ENCODE data around the gene DLG1. TPM values are rescaled to one million over a fixed set of nuclear protein-coding genes. Genes with fewer than 3 reads are reported as not detected.

The DLG1 gene
- total and polyA plus RNA-seq, 2 experiments from 2014 or later, result 27.6 to 98.0 TPM

GRCh38 chr3:197292648-197293047, 5.8 kb downstream of the DLG1 start:
- no peak overlapping the region for H3K27ac Mint-ChIP-seq
- peaks cover 20% of the 10 kb centered on the region; the same call in 1 of the 2 replicates for H4K20me1 ChIP-seq (replicated peaks; ENCODE audit: insufficient read depth)
- H3K27ac ChIP-seq (ENCODE audit: low read depth), result no peak overlapping the region
- H3K27me3 Mint-ChIP-seq (ENCODE audit: insufficient read depth, low read depth, poor library complexity), result no peaks in the 10 kb centered on the region
- no peaks in the 10 kb centered on the region for H3K9me2 ChIP-seq (ENCODE audit: insufficient read depth)
- H3K9me3 Mint-ChIP-seq, result no peaks in the 10 kb centered on the region
- no peak for DNase-seq (ENCODE audit: low spot score)
- no peaks in the 10 kb centered on the region for H3K27me3 ChIP-seq (ENCODE audit: insufficient read depth)
- H3K4me1 Mint-ChIP-seq, result peaks cover 5% of the 10 kb centered on the region; the same call in 2 of the 3 replicates
- no peak overlapping the region for H3K4me2 ChIP-seq
- ATAC-seq, result no peak
- H3K4me3 ChIP-seq, result no peak overlapping the region
- peaks cover 5% of the 10 kb centered on the region; the same call in 1 of the 2 replicates for H3K4me1 ChIP-seq (ENCODE audit: insufficient read depth)
- H3K36me3 Mint-ChIP-seq (ENCODE audit: low read depth), result peaks cover 51% of the 10 kb centered on the region
- H3K36me3 ChIP-seq (ENCODE audit: insufficient read depth), result peaks cover 19% of the 10 kb centered on the region; the same call in 1 of the 2 replicates
- no peak overlapping the region for H3K4me3 Mint-ChIP-seq
- no peak for TF ChIP-seq ZNF114 (CRISPR knock-in tag; IDR thresholded peaks at IDR 0.05)
- TF ChIP-seq REST (IDR thresholded peaks at IDR 0.05; ENCODE audit: unreplicated experiment), result no peak
- TF ChIP-seq CREB1 (CRISPR knock-in tag; IDR thresholded peaks at IDR 0.05; ENCODE audit: low read depth), result no peak
- H3F3A ChIP-seq (replicated peaks; ENCODE audit: low read depth), result no peaks in the 10 kb centered on the region; the same call in 1 of the 2 replicates
- peaks cover 93% of the 10 kb centered on the region for H3K79me2 ChIP-seq (replicated peaks; ENCODE audit: insufficient read depth)
- H2AFZ ChIP-seq, result no peak overlapping the region

DNA sequence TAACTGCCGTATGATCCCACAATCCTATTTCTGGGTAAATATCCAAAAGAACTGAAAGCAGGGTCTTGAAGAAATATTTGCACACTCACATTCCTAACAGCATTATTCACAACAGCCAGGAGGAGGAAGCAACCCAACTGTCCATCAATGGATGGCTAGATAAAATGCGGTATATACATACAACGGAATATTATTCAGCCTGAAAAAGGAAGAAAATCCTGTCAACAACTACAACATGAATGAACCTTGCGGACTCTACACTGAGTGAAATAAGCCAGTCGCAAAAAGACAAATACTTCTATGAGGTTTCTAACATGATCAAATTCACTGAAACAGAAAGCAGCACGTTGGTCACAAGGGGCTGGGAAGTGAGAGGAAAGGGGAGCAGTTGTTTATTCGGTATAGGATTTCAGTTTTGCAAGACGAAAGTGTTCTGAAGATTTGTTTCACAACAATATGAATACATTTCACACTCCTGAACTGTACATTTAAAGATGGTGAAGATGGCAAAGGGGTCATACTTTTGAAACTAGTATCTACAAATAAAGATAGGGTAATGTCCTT, 6.2 kb downstream of the DLG1 start:
- Histone ChIP-seq H3K4me3 (no peak overlapping the region), H3F3A (replicated peaks; ENCODE audit: low read depth) (no peaks in the 10 kb centered on the region; the same call in 1 of the 2 replicates), H2AFZ (no peak overlapping the region), H3K4me2 (no peak overlapping the region), H3K4me1 (ENCODE audit: insufficient read depth) (peaks cover 5% of the 10 kb centered on the region; the same call in 1 of the 2 replicates), H3K79me2 (replicated peaks; ENCODE audit: insufficient read depth) (peaks cover 95% of the 10 kb centered on the region), H3K9me2 (ENCODE audit: insufficient read depth) (no peaks in the 10 kb centered on the region), H4K20me1 (replicated peaks; ENCODE audit: insufficient read depth) (peaks cover 19% of the 10 kb centered on the region; the same call in 1 of the 2 replicates), H3K27ac (ENCODE audit: low read depth) (no peak overlapping the region), H3K36me3 (ENCODE audit: insufficient read depth) (peaks cover 19% of the 10 kb centered on the region; the same call in 1 of the 2 replicates), H3K27me3 (ENCODE audit: insufficient read depth) (no peaks in the 10 kb centered on the region)
- Mint-ChIP-seq H3K4me1 (peaks cover 5% of the 10 kb centered on the region; the same call in 2 of the 3 replicates), H3K9me3 (no peaks in the 10 kb centered on the region), H3K36me3 (ENCODE audit: low read depth) (peaks cover 53% of the 10 kb centered on the region), H3K27ac (no peak overlapping the region), H3K27me3 (ENCODE audit: insufficient read depth, low read depth, poor library complexity) (no peaks in the 10 kb centered on the region), H3K4me3 (no peak overlapping the region)
- ATAC-seq (no peak), DNase-seq (ENCODE audit: low spot score) (no peak)
- TF ChIP-seq CREB1 (CRISPR knock-in tag; IDR thresholded peaks at IDR 0.05; ENCODE audit: low read depth), result no peak
- TF ChIP-seq JUNB (IDR thresholded peaks at IDR 0.05; ENCODE audit: unreplicated experiment), result no peak
- TF ChIP-seq STAT1 (IDR thresholded peaks at IDR 0.05; ENCODE audit: unreplicated experiment), result no peak
- TF ChIP-seq, protein P1, sequence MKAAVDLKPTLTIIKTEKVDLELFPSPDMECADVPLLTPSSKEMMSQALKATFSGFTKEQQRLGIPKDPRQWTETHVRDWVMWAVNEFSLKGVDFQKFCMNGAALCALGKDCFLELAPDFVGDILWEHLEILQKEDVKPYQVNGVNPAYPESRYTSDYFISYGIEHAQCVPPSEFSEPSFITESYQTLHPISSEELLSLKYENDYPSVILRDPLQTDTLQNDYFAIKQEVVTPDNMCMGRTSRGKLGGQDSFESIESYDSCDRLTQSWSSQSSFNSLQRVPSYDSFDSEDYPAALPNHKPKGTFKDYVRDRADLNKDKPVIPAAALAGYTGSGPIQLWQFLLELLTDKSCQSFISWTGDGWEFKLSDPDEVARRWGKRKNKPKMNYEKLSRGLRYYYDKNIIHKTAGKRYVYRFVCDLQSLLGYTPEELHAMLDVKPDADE (IDR thresholded peaks at IDR 0.05), result no peak
- no peak for TF ChIP-seq POLR2AphosphoS5 (IDR thresholded peaks at IDR 0.05; ENCODE audit: low read depth)
- TF ChIP-seq, protein P2, sequence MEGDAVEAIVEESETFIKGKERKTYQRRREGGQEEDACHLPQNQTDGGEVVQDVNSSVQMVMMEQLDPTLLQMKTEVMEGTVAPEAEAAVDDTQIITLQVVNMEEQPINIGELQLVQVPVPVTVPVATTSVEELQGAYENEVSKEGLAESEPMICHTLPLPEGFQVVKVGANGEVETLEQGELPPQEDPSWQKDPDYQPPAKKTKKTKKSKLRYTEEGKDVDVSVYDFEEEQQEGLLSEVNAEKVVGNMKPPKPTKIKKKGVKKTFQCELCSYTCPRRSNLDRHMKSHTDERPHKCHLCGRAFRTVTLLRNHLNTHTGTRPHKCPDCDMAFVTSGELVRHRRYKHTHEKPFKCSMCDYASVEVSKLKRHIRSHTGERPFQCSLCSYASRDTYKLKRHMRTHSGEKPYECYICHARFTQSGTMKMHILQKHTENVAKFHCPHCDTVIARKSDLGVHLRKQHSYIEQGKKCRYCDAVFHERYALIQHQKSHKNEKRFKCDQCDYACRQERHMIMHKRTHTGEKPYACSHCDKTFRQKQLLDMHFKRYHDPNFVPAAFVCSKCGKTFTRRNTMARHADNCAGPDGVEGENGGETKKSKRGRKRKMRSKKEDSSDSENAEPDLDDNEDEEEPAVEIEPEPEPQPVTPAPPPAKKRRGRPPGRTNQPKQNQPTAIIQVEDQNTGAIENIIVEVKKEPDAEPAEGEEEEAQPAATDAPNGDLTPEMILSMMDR (conservative IDR thresholded peaks at IDR 0.05; ENCODE audit: low read depth in 2 of 2), result no peak
